H9 (cell line): ENCODE data around the gene ADCY1. TPM values are rescaled to one million over a fixed set of nuclear protein-coding genes. Genes with fewer than 3 reads are reported as not detected.

ENCODE experiments used
- DNase-seq: peaks from one replicate; pipeline ENCODE4 v3.0.0-alpha.2; 2017
- H2AFZ ChIP-seq: one replicate; pipeline ENCODE4 v1.6.1; 2013; ENCODE audit warnings: mild to moderate bottlenecking, low read length, control low read depth, moderate library complexity
- H2AK5ac ChIP-seq: 2 replicates; pipeline ENCODE4 v1.6.1; 2013; ENCODE audit warnings: low read length, control low read depth, mixed read lengths; ENCODE audit not compliant: insufficient read length
- H2BK120ac ChIP-seq: one replicate; pipeline ENCODE4 v1.6.1; 2013; ENCODE audit warnings: low read depth, mild to moderate bottlenecking, low read length, control low read depth, inconsistent platforms; ENCODE audit not compliant: poor library complexity, severe bottlenecking
- H2BK12ac ChIP-seq: 2 replicates; pipeline ENCODE4 v1.6.1; 2013; ENCODE audit warnings: low read length, control low read depth, mixed read lengths, low read depth; ENCODE audit not compliant: insufficient read length
- H2BK15ac ChIP-seq: 2 replicates; pipeline ENCODE4 v1.6.1; 2013; ENCODE audit warnings: low read depth, low read length, control low read depth
- H2BK20ac ChIP-seq: one replicate; pipeline ENCODE4 v1.6.1; 2013; ENCODE audit warnings: low read depth, mild to moderate bottlenecking, low read length, control low read depth, inconsistent platforms; ENCODE audit not compliant: poor library complexity, severe bottlenecking
- H2BK5ac ChIP-seq: 2 replicates; pipeline ENCODE4 v1.6.1; 2013; ENCODE audit warnings: low read length, control low read depth, mixed read lengths; ENCODE audit not compliant: insufficient read length
- H3K14ac ChIP-seq: 2 replicates; pipeline ENCODE4 v1.6.1; 2013; ENCODE audit warnings: low read length, control low read depth; ENCODE audit not compliant: insufficient read depth
- H3K18ac ChIP-seq: 2 replicates; pipeline ENCODE4 v1.6.1; 2013; ENCODE audit warnings: low read depth, mild to moderate bottlenecking, mixed read lengths, low read length, control low read depth; ENCODE audit not compliant: insufficient read length
- H3K23ac ChIP-seq: 2 replicates; pipeline ENCODE4 v1.6.1; 2013; ENCODE audit warnings: low read length, control low read depth, mixed read lengths, low read depth; ENCODE audit not compliant: insufficient read length
- H3K23me2 ChIP-seq: 2 replicates; pipeline ENCODE4 v1.6.1; 2013; ENCODE audit warnings: low read depth, mild to moderate bottlenecking, mixed read lengths, low read length, control low read depth; ENCODE audit not compliant: insufficient read length, poor library complexity, severe bottlenecking
- H3K27ac ChIP-seq: 2 replicates; pipeline ENCODE4 v1.5.1; 2013; ENCODE audit warnings: low read length, control low read depth, mixed read lengths, low read depth; ENCODE audit not compliant: insufficient read length
- H3K27me3 ChIP-seq: 2 replicates; pipeline ENCODE4 v1.6.1; 2013; ENCODE audit warnings: low read length, control low read depth, inconsistent platforms; ENCODE audit not compliant: insufficient read depth
- H3K4ac ChIP-seq: 2 replicates; pipeline ENCODE4 v1.6.1; 2013; ENCODE audit warnings: low read depth, mild to moderate bottlenecking, control low read depth, inconsistent platforms, low read length, moderate library complexity
- H3K4me1 ChIP-seq: 2 replicates; pipeline ENCODE4 v1.6.1; 2013; ENCODE audit warnings: low read length, control low read depth, inconsistent platforms; ENCODE audit not compliant: insufficient read depth
- H3K4me2 ChIP-seq: 2 replicates; pipeline ENCODE4 v1.6.1; 2013; ENCODE audit warnings: low read length, control low read depth, mixed read lengths; ENCODE audit not compliant: insufficient read length, insufficient read depth
- H3K56ac ChIP-seq: 2 replicates; pipeline ENCODE4 v1.6.1; 2013; ENCODE audit warnings: low read depth, mild to moderate bottlenecking, mixed read lengths, low read length, control low read depth; ENCODE audit not compliant: insufficient read length
- H3K79me1 ChIP-seq: 2 replicates; pipeline ENCODE4 v1.6.1; 2013; ENCODE audit warnings: low read depth, mild to moderate bottlenecking, moderate library complexity, low read length, control low read depth, inconsistent platforms; ENCODE audit not compliant: insufficient read depth, poor library complexity, severe bottlenecking
- H3K79me2 ChIP-seq: 2 replicates; pipeline ENCODE4 v1.6.1; 2013; ENCODE audit warnings: low read length, control low read depth, inconsistent platforms; ENCODE audit not compliant: insufficient read depth
- H3K9ac ChIP-seq: 2 replicates; pipeline ENCODE4 v1.6.1; 2013; ENCODE audit warnings: low read length, control low read depth, mixed read lengths; ENCODE audit not compliant: insufficient read length; ENCODE audit errors: extremely low read depth
- H3K9me3 ChIP-seq: one replicate; pipeline ENCODE4 v1.6.1; 2013; ENCODE audit warnings: low read depth, low read length, inconsistent platforms; ENCODE audit not compliant: control insufficient read depth
- H3T11ph ChIP-seq: one replicate; pipeline ENCODE4 v1.6.1; 2013; ENCODE audit warnings: mild to moderate bottlenecking, low read length, control low read depth, inconsistent platforms
- H4K20me1 ChIP-seq: one replicate; pipeline ENCODE4 v1.6.1; 2013; ENCODE audit not compliant: control insufficient read depth, insufficient read length, insufficient read depth
- H4K5ac ChIP-seq: 2 replicates; pipeline ENCODE4 v1.6.1; 2013; ENCODE audit warnings: low read depth, mild to moderate bottlenecking, mixed read lengths, low read length, control low read depth; ENCODE audit not compliant: insufficient read length
- H4K8ac ChIP-seq: replicated peaks from 2 replicates; pipeline ENCODE4 v1.6.1; 2013; ENCODE audit warnings: low read length, control low read depth, mixed read lengths, low read depth; ENCODE audit not compliant: insufficient read length
- H4K91ac ChIP-seq: 2 replicates; pipeline ENCODE4 v1.6.1; 2013; ENCODE audit warnings: low read depth, mild to moderate bottlenecking, moderate library complexity, mixed read lengths, low read length, control low read depth; ENCODE audit not compliant: insufficient read length
- H3K27ac Mint-ChIP-seq, 3 experiments: 2 replicates in 2 of 3; 3 replicates in 1 of 3; pipeline ENCODE4 v1.8.0; 2020 to 2021; ENCODE audit warnings: mixed read lengths in 3 of 3, mild to moderate bottlenecking in 1 of 3, moderate library complexity in 1 of 3
- H3K27me3 Mint-ChIP-seq: 2 replicates; pipeline ENCODE4 v1.8.0; 2021; ENCODE audit warnings: low read depth, mild to moderate bottlenecking, moderate library complexity, mixed read lengths
- H3K36me3 Mint-ChIP-seq, 3 experiments: 2 replicates in 2 of 3; 3 replicates in 1 of 3; pipeline ENCODE4 v1.8.0; 2020 to 2021; ENCODE audit warnings: low read depth in 3 of 3, mixed read lengths in 3 of 3; ENCODE audit not compliant: insufficient read depth in 1 of 3
- H3K4me1 Mint-ChIP-seq, 2 experiments: 2 replicates each; pipeline ENCODE4 v1.8.0; 2020; ENCODE audit warnings: mixed read lengths in 2 of 2
- H3K4me3 Mint-ChIP-seq, 2 experiments: 2 replicates in 1 of 2; 3 replicates in 1 of 2; pipeline ENCODE4 v1.8.0; 2020 to 2021; ENCODE audit warnings: mild to moderate bottlenecking in 2 of 2, mixed read lengths in 2 of 2, moderate library complexity in 1 of 2
- H3K9me3 Mint-ChIP-seq, 2 experiments: 2 replicates in 1 of 2; 3 replicates in 1 of 2; pipeline ENCODE4 v1.8.0; 2020; ENCODE audit warnings: mild to moderate bottlenecking in 2 of 2, mixed read lengths in 2 of 2, moderate library complexity in 1 of 2
- CTCF ChIP-seq: fragments of 200-600 bp; sonication (generic); conservative IDR thresholded peaks from 3 replicates; pipeline ENCODE4 v1.8.0; 2021; ENCODE audit warnings: antibody characterized with exemption, mild to moderate bottlenecking
- WGBS: extraction: QIAGEN DNeasy Blood & Tissue Kit; methylation state at CpG from one replicate; pipeline ENCODE4 v1.1.7; 2013; ENCODE audit warnings: missing lambda C conversion rate, low lambda C conversion rate, mixed read lengths; ENCODE audit not compliant: insufficient read length; ENCODE audit errors: extremely low coverage; 5-methylcytosine and 5-hydroxymethylcytosine counted together
- total RNA-seq: library from RNA; stranded (reverse); gene quantifications from 2 replicates; pipeline ENCODE4 v1.2.1, GENCODE V29; 2021

ADCY1 gene
- total RNA-seq, 1 experiment from 2014 or later = 21.6 TPM

GRCh38 chr7:45588466-45588865 lies 14.3 kb downstream of the ADCY1 start:
- H2BK20ac ChIP-seq = no peak overlapping the region
- H4K8ac ChIP-seq = no peak overlapping the region
- H3K4me1 ChIP-seq = no peaks in the 10 kb centered on the region
- no peak overlapping the region for H3K27ac ChIP-seq
- no peaks in the 10 kb centered on the region for H3K79me1 ChIP-seq
- H4K5ac ChIP-seq = no peak overlapping the region
- H3K9me3 Mint-ChIP-seq = no peaks in the 10 kb centered on the region
- H3K14ac ChIP-seq = no peak overlapping the region
- no peak overlapping the region for H2AK5ac ChIP-seq
- H3K18ac ChIP-seq = no peak overlapping the region
- no peak overlapping the region for H3K4ac ChIP-seq
- H3K56ac ChIP-seq = no peak overlapping the region
- H2BK120ac ChIP-seq = no peak overlapping the region
- H3K4me1 Mint-ChIP-seq = peaks cover 14 to 16% of the 10 kb centered on the region in 2 experiments
- no peak overlapping the region for H3T11ph ChIP-seq
- no peak overlapping the region for H2BK15ac ChIP-seq
- peak overlapping the region in 1 of 3 experiments; percentile 91; a peak in 1 of 7 replicates for H3K27ac Mint-ChIP-seq
- H2BK5ac ChIP-seq = no peak overlapping the region
- no CpG with 5 or more reads among the region's 6 CpGs for WGBS
- TF ChIP-seq CTCF = no peak
- H2AFZ ChIP-seq = no peak overlapping the region
- H4K20me1 ChIP-seq = no peaks in the 10 kb centered on the region
- peaks cover 0 to 2% (median 2%) of the 10 kb centered on the region in 3 experiments; a peak in 2 of 7 replicates for H3K36me3 Mint-ChIP-seq
- no peak for DNase-seq
- no peaks in the 10 kb centered on the region for H3K9me3 ChIP-seq
- H3K79me2 ChIP-seq = peaks cover 2% of the 10 kb centered on the region; the same call in 1 of the 2 replicates
- H3K9ac ChIP-seq = no peak overlapping the region
- no peaks in the 10 kb centered on the region for H3K23me2 ChIP-seq
- H3K4me3 Mint-ChIP-seq = no peak overlapping the region
- no peaks in the 10 kb centered on the region for H3K27me3 Mint-ChIP-seq
- no peak overlapping the region for H3K4me2 ChIP-seq
- no peak overlapping the region for H4K91ac ChIP-seq
- H3K27me3 ChIP-seq = no peaks in the 10 kb centered on the region
- no peak overlapping the region for H3K23ac ChIP-seq
- no peak overlapping the region for H2BK12ac ChIP-seq
